ENCODE measurements around the gene SNHG17.

Gene SNHG17

DNA sequence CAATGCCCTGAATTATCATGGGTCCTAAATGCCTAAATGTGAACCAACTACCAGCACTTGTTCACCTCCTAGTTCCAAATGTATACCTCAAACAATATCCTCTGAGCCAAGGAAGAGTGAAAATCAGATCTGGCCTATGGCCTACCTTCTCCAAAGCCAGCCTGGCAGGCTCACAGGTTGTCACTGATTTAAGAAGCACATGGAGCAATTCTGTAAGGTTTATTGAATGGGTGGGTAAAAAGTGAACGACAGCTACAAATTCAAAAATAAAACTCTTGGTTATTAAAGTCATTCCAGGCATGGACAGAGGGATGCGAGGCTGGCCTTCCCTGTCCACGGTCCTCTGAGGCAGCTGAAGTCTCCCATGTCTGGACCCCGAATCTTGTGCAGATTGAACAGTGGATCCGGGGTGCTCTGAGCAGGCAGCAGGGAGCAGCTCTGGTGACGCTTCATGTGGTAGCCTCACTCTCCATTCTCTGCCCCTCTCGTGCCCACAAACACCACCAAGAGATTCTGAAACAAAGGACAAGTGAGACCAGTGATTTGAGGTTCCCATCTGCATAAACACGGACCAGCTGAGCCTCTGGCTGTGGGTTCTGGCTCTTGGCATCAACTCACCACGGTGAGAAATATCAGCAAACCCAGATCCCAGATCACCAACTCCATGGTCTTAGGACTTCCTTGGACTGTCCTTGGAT lies 14.6 kb downstream of the SNHG17 start:
- no CpG with 5 or more reads among the region's 9 CpGs for WGBS (ENCODE audit: extremely low coverage, insufficient coverage, insufficient read length)
- H3K36me3 ChIP-seq (ENCODE audit: control insufficient read depth in 1 of 2, insufficient read depth in 2 of 2, low read length in 2 of 2): peaks cover 53 to 71% of the 10 kb centered on the region in 2 experiments
- no peaks in the 10 kb centered on the region for H3K27me3 ChIP-seq (ENCODE audit: insufficient read depth, low read length)
- no peak overlapping the region for H2AFZ ChIP-seq (ENCODE audit: insufficient read depth, low read length, poor library complexity)
- no peak overlapping the region for H4K12ac ChIP-seq (ENCODE audit: low read depth, low read length)
- no peak overlapping the region for H2BK120ac ChIP-seq (ENCODE audit: insufficient read depth, low read length, poor library complexity)
- no peak overlapping the region for H3K27ac ChIP-seq (ENCODE audit: low read depth, low read length)
- H2BK12ac ChIP-seq (ENCODE audit: low read length): no peak overlapping the region
- no peak overlapping the region for H3K14ac ChIP-seq (ENCODE audit: low read length)
- H3K4me2 ChIP-seq (ENCODE audit: low read length): no peak overlapping the region
- H3K18ac ChIP-seq (ENCODE audit: low read length): no peak overlapping the region
- H4K91ac ChIP-seq (ENCODE audit: low read depth, low read length): no peak overlapping the region
- no peak overlapping the region for H2AK5ac ChIP-seq (ENCODE audit: low read length)
- H4K8ac ChIP-seq (ENCODE audit: low read depth, low read length): no peak overlapping the region
- H3K4me1 ChIP-seq (ENCODE audit: control insufficient read depth in 1 of 2, insufficient read depth in 2 of 2, low read length in 2 of 2): no peaks in the 10 kb centered on the region
- H3K4me3 ChIP-seq (ENCODE audit: low read depth, low read length): no peak overlapping the region
- peaks cover 2% of the 10 kb centered on the region for H3K9me3 ChIP-seq (ENCODE audit: insufficient read depth, low read depth, low read length)
- H3K79me1 ChIP-seq (ENCODE audit: low read length): no peaks in the 10 kb centered on the region
- H3K4ac ChIP-seq (ENCODE audit: low read depth, low read length): no peak overlapping the region
- H3K79me2 ChIP-seq (ENCODE audit: control insufficient read depth, insufficient read depth, low read length, poor library complexity): no peaks in the 10 kb centered on the region
- DNase-seq: no peak
- H2BK5ac ChIP-seq (ENCODE audit: low read depth, low read length, poor library complexity): no peak overlapping the region
- H3K23ac ChIP-seq (ENCODE audit: low read length): no peak overlapping the region
- no peak overlapping the region for H3K9ac ChIP-seq (ENCODE audit: low read length)

DNA sequence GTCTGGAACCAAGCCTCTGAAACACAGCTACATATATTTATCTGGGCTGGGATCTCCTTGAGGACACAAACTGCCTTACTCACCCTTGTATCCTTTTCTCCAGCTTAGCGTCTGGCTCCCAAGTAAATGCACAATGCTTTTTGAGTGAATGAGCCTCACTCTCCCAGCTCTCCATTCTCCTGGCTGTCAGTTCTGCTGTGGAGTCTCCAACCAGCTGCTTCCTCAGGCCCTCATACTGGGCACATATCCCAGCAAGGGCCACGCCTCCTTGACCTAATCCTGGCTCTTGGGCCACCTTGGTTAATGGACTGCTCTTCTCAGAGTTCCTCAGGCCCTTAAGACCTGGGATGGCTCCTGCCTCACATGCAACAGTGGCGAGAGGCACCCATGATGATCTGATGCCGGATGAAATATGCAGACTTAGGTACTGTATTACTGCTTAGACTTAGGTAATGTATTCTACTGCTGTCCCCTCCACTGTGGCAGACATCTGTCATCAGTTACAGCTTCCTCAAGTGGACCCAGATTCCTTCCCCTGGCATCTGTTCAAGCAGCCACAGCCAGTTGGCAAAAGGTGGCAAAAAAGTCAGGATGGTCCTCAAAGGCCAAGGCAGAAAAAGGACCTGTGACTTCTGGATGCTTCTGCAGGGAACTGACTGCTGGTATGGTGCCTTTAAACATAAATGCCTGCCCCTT lies 16.5 kb downstream of the SNHG17 start:
- no peaks in the 10 kb centered on the region for H3K4me1 ChIP-seq (ENCODE audit: control insufficient read depth in 1 of 2, insufficient read depth in 2 of 2, low read length in 2 of 2)
- H3K4me2 ChIP-seq (ENCODE audit: low read length): no peak overlapping the region
- peaks cover 36 to 53% of the 10 kb centered on the region in 2 experiments for H3K36me3 ChIP-seq (ENCODE audit: control insufficient read depth in 1 of 2, insufficient read depth in 2 of 2, low read length in 2 of 2)
- no peak overlapping the region for H4K91ac ChIP-seq (ENCODE audit: low read depth, low read length)
- no peaks in the 10 kb centered on the region for H3K79me2 ChIP-seq (ENCODE audit: control insufficient read depth, insufficient read depth, low read length, poor library complexity)
- H3K9ac ChIP-seq (ENCODE audit: low read length): no peak overlapping the region
- WGBS (ENCODE audit: extremely low coverage, insufficient coverage, insufficient read length): no CpG with 5 or more reads among the region's 4 CpGs
- H3K18ac ChIP-seq (ENCODE audit: low read length): no peak overlapping the region
- no peak overlapping the region for H2BK12ac ChIP-seq (ENCODE audit: low read length)
- H4K8ac ChIP-seq (ENCODE audit: low read depth, low read length): no peak overlapping the region
- H3K4me3 ChIP-seq (ENCODE audit: low read depth, low read length): no peak overlapping the region
- H2AFZ ChIP-seq (ENCODE audit: insufficient read depth, low read length, poor library complexity): no peak overlapping the region
- DNase-seq: no peak
- H3K14ac ChIP-seq (ENCODE audit: low read length): no peak overlapping the region
- no peak overlapping the region for H4K12ac ChIP-seq (ENCODE audit: low read depth, low read length)
- peaks cover 2% of the 10 kb centered on the region for H3K9me3 ChIP-seq (ENCODE audit: insufficient read depth, low read depth, low read length)
- no peak overlapping the region for H3K27ac ChIP-seq (ENCODE audit: low read depth, low read length)
- no peak overlapping the region for H3K23ac ChIP-seq (ENCODE audit: low read length)
- no peak overlapping the region for H2AK5ac ChIP-seq (ENCODE audit: low read length)
- no peak overlapping the region for H2BK5ac ChIP-seq (ENCODE audit: low read depth, low read length, poor library complexity)
- H2BK120ac ChIP-seq (ENCODE audit: insufficient read depth, low read length, poor library complexity): no peak overlapping the region
- H3K79me1 ChIP-seq (ENCODE audit: low read length): no peaks in the 10 kb centered on the region
- no peak overlapping the region for H3K4ac ChIP-seq (ENCODE audit: low read depth, low read length)
- no peaks in the 10 kb centered on the region for H3K27me3 ChIP-seq (ENCODE audit: insufficient read depth, low read length)

DNA sequence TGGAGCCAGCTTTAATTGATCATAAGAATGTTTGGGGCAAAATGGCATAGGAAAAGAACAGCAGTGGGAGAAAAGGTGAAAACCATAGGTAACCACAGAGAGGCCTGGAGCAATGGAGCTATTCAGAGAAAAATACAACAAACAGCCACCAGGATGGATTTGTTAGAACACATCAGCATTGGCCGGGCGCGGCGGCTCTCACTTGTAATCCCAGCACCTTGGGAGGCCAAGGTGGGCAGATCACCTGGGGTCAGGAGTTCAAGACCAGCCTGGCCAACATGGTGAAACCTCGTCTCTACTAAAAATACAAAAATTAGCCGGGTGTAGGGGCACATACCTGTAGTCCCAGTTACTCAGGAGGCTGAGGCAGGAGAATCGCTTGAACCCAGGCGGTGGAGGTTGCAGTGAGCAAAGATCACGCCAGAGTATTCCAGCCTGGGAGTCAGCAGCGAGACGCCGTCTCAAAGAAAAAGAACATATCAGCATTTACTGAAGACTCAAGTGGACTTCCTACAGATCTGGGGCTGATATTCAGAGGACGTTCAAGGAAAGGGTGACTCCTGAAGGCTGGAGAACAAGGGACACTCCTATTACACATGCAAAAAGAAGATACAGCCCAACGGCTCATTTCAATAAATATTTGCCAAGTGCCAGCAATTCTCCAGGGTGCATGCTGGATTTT lies 20.2 kb downstream of the SNHG17 start:
- WGBS (ENCODE audit: extremely low coverage, insufficient coverage, insufficient read length): no CpG with 5 or more reads among the region's 14 CpGs
- H2BK120ac ChIP-seq (ENCODE audit: insufficient read depth, low read length, poor library complexity): no peak overlapping the region
- H4K8ac ChIP-seq (ENCODE audit: low read depth, low read length): no peak overlapping the region
- H3K27me3 ChIP-seq (ENCODE audit: insufficient read depth, low read length): no peaks in the 10 kb centered on the region
- no peaks in the 10 kb centered on the region for H3K9me3 ChIP-seq (ENCODE audit: insufficient read depth, low read depth, low read length)
- H3K18ac ChIP-seq (ENCODE audit: low read length): no peak overlapping the region
- H4K91ac ChIP-seq (ENCODE audit: low read depth, low read length): no peak overlapping the region
- no peak overlapping the region for H4K12ac ChIP-seq (ENCODE audit: low read depth, low read length)
- no peak for DNase-seq
- H3K4me2 ChIP-seq (ENCODE audit: low read length): no peak overlapping the region
- H3K27ac ChIP-seq (ENCODE audit: low read depth, low read length): no peak overlapping the region
- no peaks in the 10 kb centered on the region for H3K79me1 ChIP-seq (ENCODE audit: low read length)
- H3K4me3 ChIP-seq (ENCODE audit: low read depth, low read length): no peak overlapping the region
- peaks cover 13 to 23% of the 10 kb centered on the region in 2 experiments for H3K36me3 ChIP-seq (ENCODE audit: control insufficient read depth in 1 of 2, insufficient read depth in 2 of 2, low read length in 2 of 2)
- no peak overlapping the region for H2AK5ac ChIP-seq (ENCODE audit: low read length)
- H3K79me2 ChIP-seq (ENCODE audit: control insufficient read depth, insufficient read depth, low read length, poor library complexity): no peaks in the 10 kb centered on the region
- H2BK5ac ChIP-seq (ENCODE audit: low read depth, low read length, poor library complexity): no peak overlapping the region
- no peak overlapping the region for H2AFZ ChIP-seq (ENCODE audit: insufficient read depth, low read length, poor library complexity)
- H3K4ac ChIP-seq (ENCODE audit: low read depth, low read length): no peak overlapping the region
- H3K9ac ChIP-seq (ENCODE audit: low read length): no peak overlapping the region
- no peak overlapping the region for H3K14ac ChIP-seq (ENCODE audit: low read length)
- no peak overlapping the region for H3K23ac ChIP-seq (ENCODE audit: low read length)
- H2BK12ac ChIP-seq (ENCODE audit: low read length): no peak overlapping the region
- no peaks in the 10 kb centered on the region for H3K4me1 ChIP-seq (ENCODE audit: control insufficient read depth in 1 of 2, insufficient read depth in 2 of 2, low read length in 2 of 2)

DNA sequence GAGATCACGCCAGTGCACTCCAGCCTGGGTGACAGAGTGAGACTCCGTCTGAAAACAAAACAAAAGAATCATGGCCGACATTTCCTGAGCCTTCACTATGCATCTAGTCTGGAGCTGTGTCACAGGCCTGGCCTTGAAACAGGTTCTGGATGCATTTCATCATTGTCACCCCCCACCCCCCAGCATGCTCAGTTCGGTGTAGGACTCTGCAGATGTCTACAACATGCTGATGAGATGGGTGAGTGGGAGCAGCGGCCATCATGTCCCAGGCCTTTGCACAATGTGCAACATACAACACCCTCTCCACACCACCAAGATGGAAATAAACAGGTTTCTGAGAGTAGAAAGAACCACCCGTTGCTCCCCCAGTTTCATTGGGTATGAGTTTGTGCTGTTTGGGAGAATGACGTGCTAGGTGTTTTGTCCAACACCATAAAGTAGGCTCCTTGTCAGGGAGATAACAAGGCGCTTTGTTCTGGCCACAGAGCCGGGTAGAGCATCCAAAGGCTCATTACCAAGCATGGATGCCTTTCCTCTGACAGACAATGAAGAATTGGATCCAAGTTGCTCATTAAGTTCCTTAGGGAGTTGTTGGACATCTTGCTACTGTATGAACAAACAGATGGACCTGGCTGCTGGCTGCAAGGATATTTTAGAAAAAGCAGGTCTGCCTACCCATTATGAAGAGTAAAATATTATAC lies 22.1 kb downstream of the SNHG17 start:
- Histone ChIP-seq H2BK5ac (ENCODE audit: low read depth, low read length, poor library complexity) (no peak overlapping the region), H3K14ac (ENCODE audit: low read length) (no peak overlapping the region), H3K4ac (ENCODE audit: low read depth, low read length) (no peak overlapping the region), H3K9me3 (ENCODE audit: insufficient read depth, low read depth, low read length) (no peaks in the 10 kb centered on the region), H3K79me2 (ENCODE audit: control insufficient read depth, insufficient read depth, low read length, poor library complexity) (no peaks in the 10 kb centered on the region), H3K36me3 (ENCODE audit: control insufficient read depth in 1 of 2, insufficient read depth in 2 of 2, low read length in 2 of 2) (peaks cover 0 to 5% of the 10 kb centered on the region in 2 experiments), H4K12ac (ENCODE audit: low read depth, low read length) (no peak overlapping the region), H2AK5ac (ENCODE audit: low read length) (no peak overlapping the region), H3K18ac (ENCODE audit: low read length) (no peak overlapping the region), H3K27me3 (ENCODE audit: insufficient read depth, low read length) (no peaks in the 10 kb centered on the region), H2BK120ac (ENCODE audit: insufficient read depth, low read length, poor library complexity) (no peak overlapping the region), H4K8ac (ENCODE audit: low read depth, low read length) (no peak overlapping the region), H3K4me3 (ENCODE audit: low read depth, low read length) (no peak overlapping the region), H3K4me2 (ENCODE audit: low read length) (no peak overlapping the region), H3K9ac (ENCODE audit: low read length) (no peak overlapping the region), H3K23ac (ENCODE audit: low read length) (no peak overlapping the region), H3K4me1 (ENCODE audit: control insufficient read depth in 1 of 2, insufficient read depth in 2 of 2, low read length in 2 of 2) (no peaks in the 10 kb centered on the region), H4K91ac (ENCODE audit: low read depth, low read length) (no peak overlapping the region), H2AFZ (ENCODE audit: insufficient read depth, low read length, poor library complexity) (no peak overlapping the region), H3K79me1 (ENCODE audit: low read length) (no peaks in the 10 kb centered on the region), H2BK12ac (ENCODE audit: low read length) (no peak overlapping the region), H3K27ac (ENCODE audit: low read depth, low read length) (no peak overlapping the region)
- WGBS (ENCODE audit: extremely low coverage, insufficient coverage, insufficient read length): no CpG with 5 or more reads among the region's 9 CpGs
- DNase-seq: no peak
